Psoas muscle (tissue), 8 donors: ENCODE measurements around the gene ADA. TPM values are rescaled to one million over a fixed set of nuclear protein-coding genes. Genes with fewer than 3 reads are reported as not detected.
A peak's percentile ranks its signal among the peaks of the same experiment; 100 is the strongest.

Experiments
- ATAC-seq, 4 donors: fragments of 200-7000 bp; cut with Tn5 transposase; one replicate each; pipeline ENCODE4 v1.9.1; 2020; ENCODE audit warnings: moderate library complexity in 3 of 4, mild to moderate bottlenecking in 2 of 4
- DNase-seq, 2 donors: peaks; one replicate each; pipeline ENCODE4 v3.0.0-alpha.2; 2020
- H3K27ac ChIP-seq: fragments of 200-600 bp; one replicate; pipeline ENCODE4 v1.8.0; 2022
- H3K27me3 ChIP-seq, 3 donors: fragments of 200-600 bp in 1 of 3; one replicate each; pipeline versions ENCODE4 v1.6.1 to v1.8.0; 2013 to 2022; ENCODE audit warnings: low read length in 2 of 3, mild to moderate bottlenecking in 2 of 3, moderate library complexity in 1 of 3; ENCODE audit not compliant: insufficient read depth in 3 of 3
- H3K36me3 ChIP-seq, 2 donors: fragments of 200-600 bp in 1 of 2; one replicate each; pipeline versions ENCODE4 v1.6.1 to v1.8.0; 2013 to 2022; ENCODE audit warnings: low read depth in 1 of 2, mild to moderate bottlenecking in 1 of 2, moderate library complexity in 1 of 2; ENCODE audit not compliant: insufficient read depth in 1 of 2
- H3K4me1 ChIP-seq: fragments of 200-600 bp; one replicate; pipeline ENCODE4 v1.8.0; 2022
- H3K4me3 ChIP-seq: fragments of 200-600 bp; one replicate; pipeline ENCODE4 v1.8.0; 2022; ENCODE audit warnings: mild to moderate bottlenecking
- H3K9me3 ChIP-seq: fragments of 200-600 bp; one replicate; pipeline ENCODE4 v1.8.0; 2022
- CTCF ChIP-seq: fragments of 200-600 bp; IDR thresholded peaks from one replicate; pipeline ENCODE4 v1.8.0; 2022; ENCODE audit warnings: antibody characterized with exemption
- WGBS, 3 donors: extraction: QIAGEN DNeasy Blood & Tissue Kit; methylation state at CpG; one replicate each; pipeline versions ENCODE4 v1.1.6 to v1.1.7; 2013; 5-methylcytosine and 5-hydroxymethylcytosine counted together
- intact Hi-C, 2 donors: fragments of 100-400 bp; cut with DNase I; formaldehyde crosslinking; loops; one replicate each; pipeline versions ENCODE4 v1.11.0 to v1.14.2; 2022
- polyA plus RNA-seq, 3 donors: library from polyadenylated mRNA; stranded (reverse); fragments of 200-250 nt; gene quantifications; one replicate each; pipeline ENCODE4 v1.2.3, GENCODE V29; 2013
- total RNA-seq, 4 donors: library from RNA; stranded (reverse); fragmentation: NEBNext Ultra II Directional in 2 of 4; extraction: Animal tissue kit (Norgen Biotek cat#: 25700) in 2 of 4; gene quantifications; one replicate each; pipeline versions ENCODE4 v1.2.1 to v1.2.4, GENCODE V29; 2021 to 2023
- donor health status: healthy with polysubstance abuse.
- donor health status: DM: no; HTN: no; CAD: no; lungs with moderate emphysema.
- donor health status: Bipolar disorder and iron deficiency.
- donor health status: healthy.
- donor health status: DM: yes; HTN: yes; CAD: no.
- donor health status: DM: no; HTN: no; CAD: no.
- donor health status: DM: no; HTN: no; CAD: no.
- donor health status: DM: yes; HTN: yes; CAD: no.

The ADA gene
- total and polyA plus RNA-seq, 7 donors: 3.3 to 5.8 (median 4.2) TPM

- H3K4me3 ChIP-seq: no peak overlapping the region
- peaks cover 8% of the 10 kb centered on the region for H3K4me1 ChIP-seq
- WGBS, 3 donors: 84 to 92% (median 87%) methylated on average over 5 of the region's 5 CpGs
- no peak for TF ChIP-seq CTCF
- ATAC-seq (peak in 1 of 4 donors; percentile 12), DNase-seq (no peak)
- H3K27me3 ChIP-seq: no peaks in the 10 kb centered on the region
- no peak overlapping the region for H3K27ac ChIP-seq
- peaks cover 0 to 55% of the 10 kb centered on the region in 2 donors for H3K36me3 ChIP-seq
- intact Hi-C loops: no loop called here
- no peaks in the 10 kb centered on the region for H3K9me3 ChIP-seq
Measured at GRCh38 chr20:44621325-44621724, 30.2 kb downstream of the ADA start.

- no peak overlapping the region for H3K4me3 ChIP-seq
- DNase-seq (no peak), ATAC-seq (no peak)
- H3K36me3 ChIP-seq: peaks cover 0 to 65% of the 10 kb centered on the region in 2 donors
- TF ChIP-seq CTCF: no peak
- no peaks in the 10 kb centered on the region for H3K27me3 ChIP-seq
- H3K9me3 ChIP-seq: no peaks in the 10 kb centered on the region
- 93 to 97% (median 97%) methylated on average over 5 of the region's 5 CpGs for WGBS, 3 donors
- H3K27ac ChIP-seq: no peak overlapping the region
- peaks cover 21% of the 10 kb centered on the region for H3K4me1 ChIP-seq
- intact Hi-C loops: no loop called here
Measured at GRCh38 chr20:44620030-44620429, 31.5 kb downstream of the ADA start.

GRCh38 chr20:44619294-44619693 lies 32.2 kb downstream of the ADA start:
- 93 to 98% (median 98%) methylated on average over 7 of the region's 7 CpGs for WGBS, 3 donors
- Histone ChIP-seq H3K4me3 (no peak overlapping the region), H3K27me3 (no peaks in the 10 kb centered on the region), H3K36me3 (peaks cover 0 to 69% of the 10 kb centered on the region in 2 donors), H3K4me1 (peaks cover 27% of the 10 kb centered on the region), H3K27ac (no peak overlapping the region), H3K9me3 (no peaks in the 10 kb centered on the region)
- intact Hi-C loops: loop anchor here in 1 of 2 donors (5.0 kb wide), 1 partner anchor 237 kb away; no protein-coding TSS in a partner anchor
- ATAC-seq: no peak
- TF ChIP-seq CTCF: no peak
- DNase-seq: no peak

- H3K27me3 ChIP-seq: no peaks in the 10 kb centered on the region
- H3K4me1 ChIP-seq: peaks cover 35% of the 10 kb centered on the region
- no peak for ATAC-seq
- H3K27ac ChIP-seq: no peak overlapping the region
- no peaks in the 10 kb centered on the region for H3K9me3 ChIP-seq
- intact Hi-C loops: loop anchor here in 1 of 2 donors (5.0 kb wide), 1 partner anchor 236 kb away; no protein-coding TSS in a partner anchor
- H3K4me3 ChIP-seq: no peak overlapping the region
- DNase-seq: peak in 1 of 2 donors; percentile 73
- H3K36me3 ChIP-seq: peaks cover 0 to 79% of the 10 kb centered on the region in 2 donors
- WGBS, 3 donors: 77 to 81% (median 80%) methylated on average over 14 of the region's 14 CpGs
- no peak for TF ChIP-seq CTCF
Measured at GRCh38 chr20:44618318-44618731, 33.2 kb downstream of the ADA start.

GRCh38 chr20:44616604-44616964 lies 34.9 kb downstream of the ADA start:
- peak overlapping the region; percentile 73 for H3K27ac ChIP-seq
- intact Hi-C loops: loop anchor here in 1 of 2 donors (5.0 kb wide), 1 partner anchor 234 kb away; no protein-coding TSS in a partner anchor

More at GRCh38 chr20:44616604-44616964, 34.9 kb downstream of the ADA start:
- H3K9me3 ChIP-seq: no peaks in the 10 kb centered on the region
- no peak overlapping the region for H3K4me3 ChIP-seq
- no peak for TF ChIP-seq CTCF
- DNase-seq (peak; percentile 64 to 80), ATAC-seq (peak in 1 of 4 donors; percentile 55)
- 30 to 38% (median 36%) methylated on average over 14 of the region's 14 CpGs for WGBS, 3 donors
- H3K27me3 ChIP-seq: no peaks in the 10 kb centered on the region
- peaks cover 0 to 84% of the 10 kb centered on the region in 2 donors for H3K36me3 ChIP-seq
- H3K4me1 ChIP-seq: peaks cover 35% of the 10 kb centered on the region
